HepG2 (cell line): ENCODE measurements around the gene JMY. TPM values are rescaled to one million over a fixed set of nuclear protein-coding genes. Genes with fewer than 3 reads are reported as not detected.

Experiments used
- BCL6 ChIP-seq: IDR thresholded peaks from 2 replicates; pipeline ENCODE4 v1.6.1; 2016; ENCODE audit warnings: missing genetic modification reagents, missing compliant biosample characterization
- BHLHE40 ChIP-seq: IDR thresholded peaks from 2 replicates; pipeline ENCODE4 v1.6.1; 2011; ENCODE audit warnings: low read length, improper control_type of control experiment
- CERS6 ChIP-seq: sonication (generic); formaldehyde crosslinking; IDR thresholded peaks from 2 replicates; pipeline ENCODE4 v1.5.0; 2020; ENCODE audit warnings: missing genetic modification reagents
- ERF ChIP-seq: IDR thresholded peaks from 2 replicates; pipeline ENCODE4 v1.6.1; 2018; ENCODE audit warnings: missing biosample characterization, missing genetic modification reagents
- FOXO1 ChIP-seq: sonication (generic); formaldehyde crosslinking; IDR thresholded peaks from 2 replicates; pipeline ENCODE4 v1.4.0; 2020; ENCODE audit warnings: missing genetic modification reagents
- GLMP ChIP-seq: sonication (generic); formaldehyde crosslinking; IDR thresholded peaks from 2 replicates; pipeline ENCODE4 v1.9.0; 2021; ENCODE audit warnings: missing genetic modification reagents, mild to moderate bottlenecking, borderline replicate concordance
- IKZF4 ChIP-seq: sonication (generic); formaldehyde crosslinking; IDR thresholded peaks from 2 replicates; pipeline ENCODE4 v1.5.1; 2020; ENCODE audit warnings: borderline replicate concordance, mild to moderate bottlenecking, low read depth, missing genetic modification reagents; ENCODE audit errors: not compliant biosample characterization
- MTA3 ChIP-seq: sonication (generic); formaldehyde crosslinking; IDR thresholded peaks from 2 replicates; pipeline ENCODE4 v1.4.0; 2020; ENCODE audit warnings: missing genetic modification reagents
- NAIF1 ChIP-seq: sonication (generic); formaldehyde crosslinking; IDR thresholded peaks from 2 replicates; pipeline ENCODE4 v1.5.0; 2020; ENCODE audit warnings: mild to moderate bottlenecking, missing genetic modification reagents, borderline replicate concordance
- REST ChIP-seq, 2 experiments: IDR thresholded peaks; 2 replicates each; pipeline ENCODE4 v1.6.1; 2011 to 2012; ENCODE audit warnings: low read length in 2 of 2, borderline replicate concordance in 1 of 2, low read depth in 1 of 2, mild to moderate bottlenecking in 1 of 2, moderate library complexity in 1 of 2
- RNF2 ChIP-seq: fragments of 450-650 bp; conservative IDR thresholded peaks from 2 replicates; pipeline ENCODE4 v1.6.1; 2016; ENCODE audit warnings: low read depth
- SP2 ChIP-seq: sonication (generic); formaldehyde crosslinking; IDR thresholded peaks from 2 replicates; pipeline ENCODE4 v1.5.1; 2020; ENCODE audit warnings: mild to moderate bottlenecking, missing genetic modification reagents
- TBL1XR1 ChIP-seq: fragments of 150-350 bp; IDR thresholded peaks from 2 replicates; pipeline ENCODE4 v1.6.1; 2014; ENCODE audit warnings: borderline replicate concordance, low read length; ENCODE audit not compliant: partially characterized antibody
- ZNF563 ChIP-seq: sonication (generic); formaldehyde crosslinking; IDR thresholded peaks from 2 replicates; pipeline ENCODE4 v1.8.0; 2022; ENCODE audit warnings: mild to moderate bottlenecking, moderate library complexity, missing genetic modification reagents
- polyA plus RNA-seq, 8 experiments: library from polyadenylated mRNA; depleted of rRNA in 3 of 8; stranded (reverse) in 7 of 8; unstranded in 1 of 8; fragments of >200 nt; fragmentation: Illumina TruSeq in 4 of 8; extraction: Trizol in 4 of 8; gene quantifications; 2 replicates each; pipeline versions ENCODE4 v1.2.1 to v1.2.3, GENCODE V29; 2011 to 2016; ENCODE audit warnings: low read depth in 4 of 8, missing spikeins in 1 of 8, mixed read lengths in 1 of 8; ENCODE audit not compliant: insufficient read depth in 1 of 8
- total RNA-seq, 5 experiments: library from RNA; depleted of rRNA; stranded (reverse); fragments of >200 nt; fragmentation: Illumina TruSeq; extraction: Trizol; gene quantifications; 2 replicates each; pipeline ENCODE4 v1.2.3, GENCODE V29; 2016; ENCODE audit warnings: low read depth in 1 of 5
- TF ChIP-seq, protein P1 (sequence below): sonication (generic); formaldehyde crosslinking; IDR thresholded peaks from 2 replicates; pipeline ENCODE4 v1.4.0; 2020; ENCODE audit warnings: mild to moderate bottlenecking, low read depth, missing genetic modification reagents
- TF ChIP-seq, protein P2 (sequence below): sonication (generic); formaldehyde crosslinking; IDR thresholded peaks from 2 replicates; pipeline ENCODE4 v1.8.0; 2022; ENCODE audit warnings: missing genetic modification reagents, mild to moderate bottlenecking, inconsistent platforms, borderline replicate concordance
- TF ChIP-seq, protein P3 (sequence below): IDR thresholded peaks from 2 replicates; pipeline ENCODE4 v1.4.0; 2020; ENCODE audit warnings: mild to moderate bottlenecking, missing genetic modification reagents

JMY gene
- total and polyA plus RNA-seq, 2 of the 13 experiments (the other 11 are each of a cell fraction or from before 2014, with no cell fraction given), result 4.0 to 4.2 TPM

GRCh38 chr5:79236362-79236969 lies 535 bp downstream of the JMY start (continued):
- 0 out of 2 replicates have a peak, but pooled peaks have one; percentile 17 for TF ChIP-seq ZNF563
- TF ChIP-seq GLMP (CRISPR knock-in tag), result no peak
- TF ChIP-seq FOXO1 (CRISPR knock-in tag), result 0 out of 2 replicates have a peak, but pooled peaks have one; percentile 3
- TF ChIP-seq, protein P1, sequence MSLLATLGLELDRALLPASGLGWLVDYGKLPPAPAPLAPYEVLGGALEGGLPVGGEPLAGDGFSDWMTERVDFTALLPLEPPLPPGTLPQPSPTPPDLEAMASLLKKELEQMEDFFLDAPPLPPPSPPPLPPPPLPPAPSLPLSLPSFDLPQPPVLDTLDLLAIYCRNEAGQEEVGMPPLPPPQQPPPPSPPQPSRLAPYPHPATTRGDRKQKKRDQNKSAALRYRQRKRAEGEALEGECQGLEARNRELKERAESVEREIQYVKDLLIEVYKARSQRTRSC (CRISPR knock-in tag), result no peak
- no peak for TF ChIP-seq BHLHE40
- TF ChIP-seq, protein P2, sequence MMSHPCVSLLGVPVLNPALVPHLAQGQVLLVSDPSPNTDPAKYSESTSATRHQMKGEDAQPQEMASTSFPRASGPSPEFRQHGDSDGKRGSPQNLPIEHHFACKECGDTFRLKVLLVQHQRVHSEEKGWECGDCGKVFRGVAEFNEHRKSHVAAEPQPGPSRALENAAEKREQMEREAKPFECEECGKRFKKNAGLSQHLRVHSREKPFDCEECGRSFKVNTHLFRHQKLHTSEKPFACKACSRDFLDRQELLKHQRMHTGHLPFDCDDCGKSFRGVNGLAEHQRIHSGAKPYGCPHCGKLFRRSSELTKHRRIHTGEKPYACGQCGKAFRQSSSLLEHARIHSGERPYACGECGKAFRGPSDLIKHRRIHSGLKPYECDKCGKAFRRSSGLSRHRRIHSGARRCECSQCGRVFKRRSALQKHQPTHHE (CRISPR knock-in tag), result no peak
- no peak for TF ChIP-seq RNF2
- TF ChIP-seq IKZF4 (CRISPR knock-in tag), result no peak
- TF ChIP-seq SP2 (CRISPR knock-in tag), result 0 out of 2 replicates have a peak, but pooled peaks have one; percentile 25
- no peak; the same call in none of the 2 replicates for TF ChIP-seq ERF (CRISPR knock-in tag)
- TF ChIP-seq TBL1XR1, result no peak
- TF ChIP-seq NAIF1 (CRISPR knock-in tag), result no peak
- TF ChIP-seq, protein P3, sequence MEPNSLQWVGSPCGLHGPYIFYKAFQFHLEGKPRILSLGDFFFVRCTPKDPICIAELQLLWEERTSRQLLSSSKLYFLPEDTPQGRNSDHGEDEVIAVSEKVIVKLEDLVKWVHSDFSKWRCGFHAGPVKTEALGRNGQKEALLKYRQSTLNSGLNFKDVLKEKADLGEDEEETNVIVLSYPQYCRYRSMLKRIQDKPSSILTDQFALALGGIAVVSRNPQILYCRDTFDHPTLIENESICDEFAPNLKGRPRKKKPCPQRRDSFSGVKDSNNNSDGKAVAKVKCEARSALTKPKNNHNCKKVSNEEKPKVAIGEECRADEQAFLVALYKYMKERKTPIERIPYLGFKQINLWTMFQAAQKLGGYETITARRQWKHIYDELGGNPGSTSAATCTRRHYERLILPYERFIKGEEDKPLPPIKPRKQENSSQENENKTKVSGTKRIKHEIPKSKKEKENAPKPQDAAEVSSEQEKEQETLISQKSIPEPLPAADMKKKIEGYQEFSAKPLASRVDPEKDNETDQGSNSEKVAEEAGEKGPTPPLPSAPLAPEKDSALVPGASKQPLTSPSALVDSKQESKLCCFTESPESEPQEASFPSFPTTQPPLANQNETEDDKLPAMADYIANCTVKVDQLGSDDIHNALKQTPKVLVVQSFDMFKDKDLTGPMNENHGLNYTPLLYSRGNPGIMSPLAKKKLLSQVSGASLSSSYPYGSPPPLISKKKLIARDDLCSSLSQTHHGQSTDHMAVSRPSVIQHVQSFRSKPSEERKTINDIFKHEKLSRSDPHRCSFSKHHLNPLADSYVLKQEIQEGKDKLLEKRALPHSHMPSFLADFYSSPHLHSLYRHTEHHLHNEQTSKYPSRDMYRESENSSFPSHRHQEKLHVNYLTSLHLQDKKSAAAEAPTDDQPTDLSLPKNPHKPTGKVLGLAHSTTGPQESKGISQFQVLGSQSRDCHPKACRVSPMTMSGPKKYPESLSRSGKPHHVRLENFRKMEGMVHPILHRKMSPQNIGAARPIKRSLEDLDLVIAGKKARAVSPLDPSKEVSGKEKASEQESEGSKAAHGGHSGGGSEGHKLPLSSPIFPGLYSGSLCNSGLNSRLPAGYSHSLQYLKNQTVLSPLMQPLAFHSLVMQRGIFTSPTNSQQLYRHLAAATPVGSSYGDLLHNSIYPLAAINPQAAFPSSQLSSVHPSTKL (CRISPR knock-in tag), result no peak
- no peak for TF ChIP-seq REST (IDR thresholded peaks at IDR 0.05; ENCODE audit: borderline replicate concordance in 1 of 2, low read depth in 1 of 2, low read length in 2 of 2)
- no peak for TF ChIP-seq MTA3 (CRISPR knock-in tag)
- no peak for TF ChIP-seq CERS6 (CRISPR knock-in tag)
- TF ChIP-seq BCL6 (CRISPR knock-in tag), result no peak
